H9 (cell line): ENCODE data around the gene DCLRE1B. TPM values are rescaled to one million over a fixed set of nuclear protein-coding genes. Genes with fewer than 3 reads are reported as not detected.
A peak's percentile ranks its signal among the peaks of the same experiment; 100 is the strongest.

Experiments
- DNase-seq: peaks from one replicate; pipeline ENCODE4 v3.0.0-alpha.2; 2017
- H2AFZ ChIP-seq: one replicate; pipeline ENCODE4 v1.6.1; 2013; ENCODE audit warnings: mild to moderate bottlenecking, low read length, control low read depth, moderate library complexity
- H2AK5ac ChIP-seq: 2 replicates; pipeline ENCODE4 v1.6.1; 2013; ENCODE audit warnings: low read length, control low read depth, mixed read lengths; ENCODE audit not compliant: insufficient read length
- H2BK120ac ChIP-seq: one replicate; pipeline ENCODE4 v1.6.1; 2013; ENCODE audit warnings: low read depth, mild to moderate bottlenecking, low read length, control low read depth, inconsistent platforms; ENCODE audit not compliant: poor library complexity, severe bottlenecking
- H2BK12ac ChIP-seq: 2 replicates; pipeline ENCODE4 v1.6.1; 2013; ENCODE audit warnings: low read length, control low read depth, mixed read lengths, low read depth; ENCODE audit not compliant: insufficient read length
- H2BK15ac ChIP-seq: 2 replicates; pipeline ENCODE4 v1.6.1; 2013; ENCODE audit warnings: low read depth, low read length, control low read depth
- H2BK20ac ChIP-seq: one replicate; pipeline ENCODE4 v1.6.1; 2013; ENCODE audit warnings: low read depth, mild to moderate bottlenecking, low read length, control low read depth, inconsistent platforms; ENCODE audit not compliant: poor library complexity, severe bottlenecking
- H2BK5ac ChIP-seq: 2 replicates; pipeline ENCODE4 v1.6.1; 2013; ENCODE audit warnings: low read length, control low read depth, mixed read lengths; ENCODE audit not compliant: insufficient read length
- H3K14ac ChIP-seq: 2 replicates; pipeline ENCODE4 v1.6.1; 2013; ENCODE audit warnings: low read length, control low read depth; ENCODE audit not compliant: insufficient read depth
- H3K18ac ChIP-seq: 2 replicates; pipeline ENCODE4 v1.6.1; 2013; ENCODE audit warnings: low read depth, mild to moderate bottlenecking, mixed read lengths, low read length, control low read depth; ENCODE audit not compliant: insufficient read length
- H3K23ac ChIP-seq: 2 replicates; pipeline ENCODE4 v1.6.1; 2013; ENCODE audit warnings: low read length, control low read depth, mixed read lengths, low read depth; ENCODE audit not compliant: insufficient read length
- H3K23me2 ChIP-seq: 2 replicates; pipeline ENCODE4 v1.6.1; 2013; ENCODE audit warnings: low read depth, mild to moderate bottlenecking, mixed read lengths, low read length, control low read depth; ENCODE audit not compliant: insufficient read length, poor library complexity, severe bottlenecking
- H3K27ac ChIP-seq: 2 replicates; pipeline ENCODE4 v1.5.1; 2013; ENCODE audit warnings: low read length, control low read depth, mixed read lengths, low read depth; ENCODE audit not compliant: insufficient read length
- H3K27me3 ChIP-seq: 2 replicates; pipeline ENCODE4 v1.6.1; 2013; ENCODE audit warnings: low read length, control low read depth, inconsistent platforms; ENCODE audit not compliant: insufficient read depth
- H3K4ac ChIP-seq: 2 replicates; pipeline ENCODE4 v1.6.1; 2013; ENCODE audit warnings: low read depth, mild to moderate bottlenecking, control low read depth, inconsistent platforms, low read length, moderate library complexity
- H3K4me1 ChIP-seq: 2 replicates; pipeline ENCODE4 v1.6.1; 2013; ENCODE audit warnings: low read length, control low read depth, inconsistent platforms; ENCODE audit not compliant: insufficient read depth
- H3K4me2 ChIP-seq: 2 replicates; pipeline ENCODE4 v1.6.1; 2013; ENCODE audit warnings: low read length, control low read depth, mixed read lengths; ENCODE audit not compliant: insufficient read length, insufficient read depth
- H3K56ac ChIP-seq: 2 replicates; pipeline ENCODE4 v1.6.1; 2013; ENCODE audit warnings: low read depth, mild to moderate bottlenecking, mixed read lengths, low read length, control low read depth; ENCODE audit not compliant: insufficient read length
- H3K79me1 ChIP-seq: 2 replicates; pipeline ENCODE4 v1.6.1; 2013; ENCODE audit warnings: low read depth, mild to moderate bottlenecking, moderate library complexity, low read length, control low read depth, inconsistent platforms; ENCODE audit not compliant: insufficient read depth, poor library complexity, severe bottlenecking
- H3K79me2 ChIP-seq: 2 replicates; pipeline ENCODE4 v1.6.1; 2013; ENCODE audit warnings: low read length, control low read depth, inconsistent platforms; ENCODE audit not compliant: insufficient read depth
- H3K9ac ChIP-seq: 2 replicates; pipeline ENCODE4 v1.6.1; 2013; ENCODE audit warnings: low read length, control low read depth, mixed read lengths; ENCODE audit not compliant: insufficient read length; ENCODE audit errors: extremely low read depth
- H3K9me3 ChIP-seq: one replicate; pipeline ENCODE4 v1.6.1; 2013; ENCODE audit warnings: low read depth, low read length, inconsistent platforms; ENCODE audit not compliant: control insufficient read depth
- H3T11ph ChIP-seq: one replicate; pipeline ENCODE4 v1.6.1; 2013; ENCODE audit warnings: mild to moderate bottlenecking, low read length, control low read depth, inconsistent platforms
- H4K20me1 ChIP-seq: one replicate; pipeline ENCODE4 v1.6.1; 2013; ENCODE audit not compliant: control insufficient read depth, insufficient read length, insufficient read depth
- H4K5ac ChIP-seq: 2 replicates; pipeline ENCODE4 v1.6.1; 2013; ENCODE audit warnings: low read depth, mild to moderate bottlenecking, mixed read lengths, low read length, control low read depth; ENCODE audit not compliant: insufficient read length
- H4K8ac ChIP-seq: replicated peaks from 2 replicates; pipeline ENCODE4 v1.6.1; 2013; ENCODE audit warnings: low read length, control low read depth, mixed read lengths, low read depth; ENCODE audit not compliant: insufficient read length
- H4K91ac ChIP-seq: 2 replicates; pipeline ENCODE4 v1.6.1; 2013; ENCODE audit warnings: low read depth, mild to moderate bottlenecking, moderate library complexity, mixed read lengths, low read length, control low read depth; ENCODE audit not compliant: insufficient read length
- H3K27ac Mint-ChIP-seq, 3 experiments: 2 replicates in 2 of 3; 3 replicates in 1 of 3; pipeline ENCODE4 v1.8.0; 2020 to 2021; ENCODE audit warnings: mixed read lengths in 3 of 3, mild to moderate bottlenecking in 1 of 3, moderate library complexity in 1 of 3
- H3K27me3 Mint-ChIP-seq: 2 replicates; pipeline ENCODE4 v1.8.0; 2021; ENCODE audit warnings: low read depth, mild to moderate bottlenecking, moderate library complexity, mixed read lengths
- H3K36me3 Mint-ChIP-seq, 3 experiments: 2 replicates in 2 of 3; 3 replicates in 1 of 3; pipeline ENCODE4 v1.8.0; 2020 to 2021; ENCODE audit warnings: low read depth in 3 of 3, mixed read lengths in 3 of 3; ENCODE audit not compliant: insufficient read depth in 1 of 3
- H3K4me1 Mint-ChIP-seq, 2 experiments: 2 replicates each; pipeline ENCODE4 v1.8.0; 2020; ENCODE audit warnings: mixed read lengths in 2 of 2
- H3K4me3 Mint-ChIP-seq, 2 experiments: 2 replicates in 1 of 2; 3 replicates in 1 of 2; pipeline ENCODE4 v1.8.0; 2020 to 2021; ENCODE audit warnings: mild to moderate bottlenecking in 2 of 2, mixed read lengths in 2 of 2, moderate library complexity in 1 of 2
- H3K9me3 Mint-ChIP-seq, 2 experiments: 2 replicates in 1 of 2; 3 replicates in 1 of 2; pipeline ENCODE4 v1.8.0; 2020; ENCODE audit warnings: mild to moderate bottlenecking in 2 of 2, mixed read lengths in 2 of 2, moderate library complexity in 1 of 2
- WGBS: extraction: QIAGEN DNeasy Blood & Tissue Kit; methylation state at CpG from one replicate; pipeline ENCODE4 v1.1.7; 2013; ENCODE audit warnings: missing lambda C conversion rate, low lambda C conversion rate, mixed read lengths; ENCODE audit not compliant: insufficient read length; ENCODE audit errors: extremely low coverage; 5-methylcytosine and 5-hydroxymethylcytosine counted together
- total RNA-seq: library from RNA; stranded (reverse); gene quantifications from 2 replicates; pipeline ENCODE4 v1.2.1, GENCODE V29; 2021
- TF ChIP-seq, protein P1 (sequence below): fragments of 200-600 bp; sonication (generic); conservative IDR thresholded peaks from 3 replicates; pipeline ENCODE4 v1.8.0; 2021; ENCODE audit warnings: antibody characterized with exemption, mild to moderate bottlenecking

The DCLRE1B gene
- total RNA-seq, 1 experiment from 2014 or later: 13.4 TPM

DNA sequence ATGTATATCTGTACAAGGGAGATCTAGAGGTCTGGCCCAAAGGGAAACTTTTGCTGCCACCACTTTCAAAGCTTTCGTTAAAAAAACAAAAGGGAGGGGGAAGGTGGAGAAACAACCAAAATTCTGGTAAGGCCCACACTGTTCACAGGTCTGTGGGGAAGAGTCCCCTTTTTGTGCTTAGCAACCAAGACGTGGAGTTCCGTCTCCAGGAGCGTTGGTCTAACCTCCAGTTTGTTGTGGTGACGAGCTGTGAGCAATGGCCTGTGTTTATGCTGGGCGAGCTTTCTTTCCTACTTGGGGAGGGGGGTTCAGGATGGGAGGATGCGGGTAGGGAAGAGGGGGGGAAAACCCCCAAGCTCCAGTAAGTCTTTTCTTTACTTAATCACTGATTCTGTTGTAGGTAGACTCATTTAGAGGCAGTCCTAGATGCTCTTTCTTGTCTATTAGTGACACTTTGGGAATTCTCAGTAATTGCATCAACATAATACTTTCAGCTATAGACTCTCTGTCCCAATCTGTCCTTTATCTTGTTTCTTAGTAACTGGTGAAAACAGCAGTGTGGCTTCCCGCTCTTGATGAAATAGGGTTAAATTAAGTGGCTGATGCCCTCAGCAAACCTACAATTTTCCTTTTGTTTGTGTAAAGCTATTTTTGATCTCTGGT, 25.5 kb downstream of the DCLRE1B start:
- H3K27ac ChIP-seq: no peak overlapping the region
- H4K8ac ChIP-seq: no peak overlapping the region
- Mint-ChIP-seq H3K36me3 (0 out of 7 replicates have a peak, but pooled peaks cover 0 to 3% (median 3%) of the 10 kb centered on the region in 3 experiments), H3K4me3 (peak overlapping the region; percentile 90 to 91), H3K4me1 (peaks cover 33 to 37% of the 10 kb centered on the region in 2 experiments), H3K27me3 (peaks cover 2% of the 10 kb centered on the region), H3K27ac (peak overlapping the region in 2 of 3 experiments; percentile 26 to 85; a peak in 4 of 7 replicates), H3K9me3 (no peaks in the 10 kb centered on the region; a peak in 1 of 5 replicates)
- H3K79me1 ChIP-seq: no peaks in the 10 kb centered on the region
- H3K79me2 ChIP-seq: peaks cover 12% of the 10 kb centered on the region; the same call in 1 of the 2 replicates
- H3T11ph ChIP-seq: no peak overlapping the region
- no peak overlapping the region for H3K56ac ChIP-seq
- no peak overlapping the region for H2BK20ac ChIP-seq
- H2AFZ ChIP-seq: no peak overlapping the region
- no peak for DNase-seq
- no peak overlapping the region for H4K91ac ChIP-seq
- no peaks in the 10 kb centered on the region for H3K27me3 ChIP-seq
- no peak overlapping the region for H2BK120ac ChIP-seq
- no peak overlapping the region for H4K5ac ChIP-seq
- no peak overlapping the region for H2BK12ac ChIP-seq
- H3K23me2 ChIP-seq: peaks cover 16% of the 10 kb centered on the region
- H2BK5ac ChIP-seq: no peak overlapping the region
- H3K4me1 ChIP-seq: no peaks in the 10 kb centered on the region
- H3K14ac ChIP-seq: no peak overlapping the region; the same call in 1 of the 2 replicates
- peak overlapping the region; percentile 48 for H3K9ac ChIP-seq
- no peak overlapping the region for H2AK5ac ChIP-seq
- H3K4ac ChIP-seq: no peak overlapping the region
- peak overlapping the region; percentile 97 for H3K4me2 ChIP-seq
- TF ChIP-seq, protein P1, sequence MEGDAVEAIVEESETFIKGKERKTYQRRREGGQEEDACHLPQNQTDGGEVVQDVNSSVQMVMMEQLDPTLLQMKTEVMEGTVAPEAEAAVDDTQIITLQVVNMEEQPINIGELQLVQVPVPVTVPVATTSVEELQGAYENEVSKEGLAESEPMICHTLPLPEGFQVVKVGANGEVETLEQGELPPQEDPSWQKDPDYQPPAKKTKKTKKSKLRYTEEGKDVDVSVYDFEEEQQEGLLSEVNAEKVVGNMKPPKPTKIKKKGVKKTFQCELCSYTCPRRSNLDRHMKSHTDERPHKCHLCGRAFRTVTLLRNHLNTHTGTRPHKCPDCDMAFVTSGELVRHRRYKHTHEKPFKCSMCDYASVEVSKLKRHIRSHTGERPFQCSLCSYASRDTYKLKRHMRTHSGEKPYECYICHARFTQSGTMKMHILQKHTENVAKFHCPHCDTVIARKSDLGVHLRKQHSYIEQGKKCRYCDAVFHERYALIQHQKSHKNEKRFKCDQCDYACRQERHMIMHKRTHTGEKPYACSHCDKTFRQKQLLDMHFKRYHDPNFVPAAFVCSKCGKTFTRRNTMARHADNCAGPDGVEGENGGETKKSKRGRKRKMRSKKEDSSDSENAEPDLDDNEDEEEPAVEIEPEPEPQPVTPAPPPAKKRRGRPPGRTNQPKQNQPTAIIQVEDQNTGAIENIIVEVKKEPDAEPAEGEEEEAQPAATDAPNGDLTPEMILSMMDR: no peak
- no peaks in the 10 kb centered on the region for H3K9me3 ChIP-seq
- peak overlapping the region; percentile 39 for H3K18ac ChIP-seq
- no peak overlapping the region for H3K23ac ChIP-seq
- no CpG with 5 or more reads among the region's 8 CpGs for WGBS
- H2BK15ac ChIP-seq: no peak overlapping the region
- H4K20me1 ChIP-seq: no peaks in the 10 kb centered on the region
